K562 (cell line): Measurements from ENCODE around the gene ZBTB44. TPM values are rescaled to one million over a fixed set of nuclear protein-coding genes. Genes with fewer than 3 reads are reported as not detected.

Experiments
- ATAC-seq: fragments of 200-7000 bp; cut with Tn5 transposase; 3 replicates; pipeline ENCODE4 v1.9.1; 2020; ENCODE audit warnings: moderate library complexity
- BruUV-seq: library from RNA; stranded (reverse); fragments of 400-500 nt; replicated peaks from 2 replicates; lab custom pipeline; 2021; lab: Mats Ljungman, UMichigan
- CTCF ChIA-PET: fragments of 300-600 bp; formaldehyde crosslinking; extraction: SDS; loops from one replicate; lab custom pipeline; 2021; ENCODE audit warnings: low intra/inter-chr PET ratio; lab: Yijun Ruan, JAX
- POLR2A ChIA-PET: fragments of 300-600, 350-650 bp; sonication (Branson Sonifier 250); formaldehyde crosslinking; extraction: SDS; loops from one replicate; lab custom pipeline; 2021; ENCODE audit warnings: antibody characterized with exemption, inconsistent platforms; lab: Yijun Ruan, JAX
- DNase-seq, 4 experiments: peaks; one replicate each; pipeline versions ENCODE4 v3.0.0 to v3.0.0-alpha.2; 2011 to 2018; ENCODE audit warnings: low spot score in 3 of 4, mixed read lengths in 3 of 4; ENCODE audit errors: extremely low read depth in 1 of 4
- FAIRE-seq: peaks from 2 replicates; lab custom pipeline; 2011; peaks lifted over from hg19 to GRCh38; lab: Jason Lieb, UNC
- H2AFZ ChIP-seq: 2 replicates; pipeline ENCODE4 v1.6.0; 2011; ENCODE audit warnings: low read depth, low read length, control low read depth, inconsistent platforms
- H3K27ac ChIP-seq: fragments of 200-600 bp; 3 replicates; pipeline ENCODE4 v1.8.0; 2011; ENCODE audit warnings: low read depth, mild to moderate bottlenecking, control low read depth, inconsistent platforms, low read length, moderate library complexity, mixed read lengths; ENCODE audit errors: extremely low read depth
- H3K27me3 ChIP-seq, 2 experiments: fragments of 300-600 bp in 1 of 2; 2 replicates in 1 of 2; 3 replicates in 1 of 2; pipeline versions ENCODE4 v1.6.0 to v1.8.0; 2011; ENCODE audit warnings: inconsistent platforms in 2 of 2, low read length in 2 of 2, mild to moderate bottlenecking in 1 of 2, mixed read lengths in 1 of 2, moderate library complexity in 1 of 2; ENCODE audit not compliant: control insufficient read depth in 2 of 2, insufficient read depth in 2 of 2
- H3K36me3 ChIP-seq: fragments of 300-600 bp; 3 replicates; pipeline ENCODE4 v1.8.0; 2011; ENCODE audit warnings: mild to moderate bottlenecking, low read length, inconsistent platforms; ENCODE audit not compliant: control insufficient read depth, insufficient read depth
- H3K4me1 ChIP-seq, 2 experiments: fragments of 200-600 bp in 1 of 2; replicated peaks in 1 of 2; 2 replicates in 1 of 2; 3 replicates in 1 of 2; pipeline versions ENCODE4 v1.5.1 to v1.8.0; 2011; ENCODE audit warnings: inconsistent platforms in 2 of 2, low read length in 2 of 2, mild to moderate bottlenecking in 1 of 2, mixed read lengths in 1 of 2, moderate library complexity in 1 of 2; ENCODE audit not compliant: control insufficient read depth in 2 of 2, insufficient read depth in 2 of 2
- H3K4me2 ChIP-seq: 2 replicates; pipeline ENCODE4 v1.6.1; 2011; ENCODE audit warnings: low read length, control low read depth, inconsistent platforms, mixed read lengths; ENCODE audit not compliant: insufficient read depth
- H3K4me3 ChIP-seq: fragments of 200-600 bp; sonication (generic), shearing (Covaris generic); 2 replicates; pipeline ENCODE4 v1.5.1; 2016; ENCODE audit warnings: control low read depth, inconsistent platforms
- H3K79me2 ChIP-seq: fragments of 200-600 bp; 3 replicates; pipeline ENCODE4 v1.8.0; 2011; ENCODE audit warnings: low read length, inconsistent platforms; ENCODE audit not compliant: control insufficient read depth, insufficient read depth
- H3K9ac ChIP-seq, 2 experiments: 2 replicates each; pipeline versions ENCODE4 v1.6.0 to v1.6.1; 2011; ENCODE audit warnings: low read depth in 2 of 2, low read length in 2 of 2, control low read depth in 1 of 2, inconsistent platforms in 1 of 2, mild to moderate bottlenecking in 1 of 2, mixed read lengths in 1 of 2; ENCODE audit not compliant: insufficient read depth in 1 of 2
- H3K9me1 ChIP-seq: one replicate; pipeline ENCODE4 v1.6.0; 2011; ENCODE audit warnings: inconsistent platforms, mild to moderate bottlenecking, low read length, moderate library complexity; ENCODE audit not compliant: control insufficient read depth, insufficient read depth
- H3K9me3 ChIP-seq: replicated peaks from 2 replicates; pipeline ENCODE4 v1.5.1; 2011; ENCODE audit warnings: low read depth, low read length, inconsistent platforms; ENCODE audit not compliant: control insufficient read depth, insufficient read depth
- H4K20me1 ChIP-seq: replicated peaks from 2 replicates; pipeline ENCODE4 v1.6.1; 2011; ENCODE audit warnings: low read length, inconsistent platforms, mixed read lengths; ENCODE audit not compliant: control insufficient read depth, insufficient read depth
- KLF6 ChIP-seq: fragments of 250-450 bp; sonication (Bioruptor Pico); IDR thresholded peaks from 2 replicates; pipeline ENCODE4 v1.4.0; 2020; ENCODE audit warnings: mild to moderate bottlenecking, moderate library complexity, borderline replicate concordance
- PTBP1 ChIP-seq: fragments of 200-400 bp; formaldehyde crosslinking; IDR thresholded peaks from 2 replicates; pipeline ENCODE4 v1.6.1; 2017; ENCODE audit warnings: low read depth, low read length
- RBBP5 ChIP-seq: fragments of 200-600 bp; sonication (generic); IDR thresholded peaks from 2 replicates; pipeline ENCODE4 v1.6.1; 2012; ENCODE audit warnings: borderline replicate concordance, mild to moderate bottlenecking, low read length, control low read depth, inconsistent platforms; ENCODE audit not compliant: insufficient read depth, poor library complexity, severe bottlenecking
- RCOR1 ChIP-seq, 2 experiments: IDR thresholded peaks; 2 replicates each; pipeline ENCODE4 v1.6.1; 2012; ENCODE audit warnings: low read depth in 2 of 2, low read length in 2 of 2, borderline replicate concordance in 1 of 2, improper control_type of control experiment in 1 of 2
- TGIF2 ChIP-seq: sonication (generic); formaldehyde crosslinking; IDR thresholded peaks from 2 replicates; pipeline ENCODE4 v1.8.1; 2022; ENCODE audit warnings: mild to moderate bottlenecking, missing genetic modification reagents, moderate library complexity
- WGBS: fragments of 100-300 bp; shearing (Covaris generic); methylation state at CpG from one replicate; pipeline ENCODE4 v1.1.6; 2016; ENCODE audit warnings: low coverage, mixed read lengths; ENCODE audit not compliant: insufficient coverage; ENCODE audit errors: missing lambda C conversion rate; 5-methylcytosine and 5-hydroxymethylcytosine counted together
- in situ Hi-C: fragments of 300-500 bp; cut with MboI; formaldehyde crosslinking; loops from 4 replicates; pipeline ENCODE4 v1.15.0; 2018; ENCODE audit warnings: inconsistent platforms, mixed read lengths
- intact Hi-C: fragments of 100-400 bp; cut with micrococcal nuclease; formaldehyde crosslinking; loops from 2 replicates; pipeline ENCODE4 v1.14.2; 2022
- polyA plus RNA-seq, 8 experiments: library from polyadenylated mRNA; depleted of rRNA in 4 of 8; stranded (reverse) in 5 of 8; unstranded in 3 of 8; fragments of >200 nt; fragmentation: Nextera tagmentation in 2 of 8; fragmentation: Illumina TruSeq in 1 of 8; extraction: Ambion mirVana in 2 of 8; extraction: Trizol in 1 of 8; gene quantifications; 2 replicates each; pipeline versions ENCODE4 v1.2.1 to v1.2.3, GENCODE V29; 2011 to 2014; ENCODE audit warnings: inconsistent platforms in 1 of 8, missing spikeins in 1 of 8
- total RNA-seq, 7 experiments: library from RNA; depleted of rRNA in 6 of 7; stranded (reverse); fragments of >200 nt in 6 of 7; fragmentation: Illumina TruSeq in 2 of 7; extraction: Trizol in 2 of 7; gene quantifications; 2 replicates each; pipeline versions ENCODE4 v1.2.1 to v1.2.3, GENCODE V29; 2011 to 2021; ENCODE audit warnings: low replicate concordance in 1 of 7

The ZBTB44 gene
- total and polyA plus RNA-seq, 9 of the 15 experiments (the other 6 are each of a cell fraction or from before 2014, with no cell fraction given), result 4.7 to 27.1 (median 17.3) TPM

GRCh38 chr11:130208241-130209127 lies 106.2 kb downstream of the ZBTB44 start (continued):
- TF ChIP-seq KLF6 (no peak), TGIF2 (CRISPR knock-in tag) (no peak), RBBP5 (no peak), RCOR1 (IDR thresholded peaks at IDR 0.05; ENCODE audit: borderline replicate concordance in 1 of 2, low read depth in 2 of 2, low read length in 2 of 2) (no peak)

GRCh38 chr11:130206141-130206540 lies 108.6 kb downstream of the ZBTB44 start:
- Histone ChIP-seq H3K4me1 (peaks cover 0 to 11% of the 10 kb centered on the region in 2 experiments; a peak in 2 of 5 replicates), H3K9me1 (no peaks in the 10 kb centered on the region), H3K36me3 (no peaks in the 10 kb centered on the region), H2AFZ (no peak overlapping the region), H3K4me3 (no peak overlapping the region), H3K9me3 (no peaks in the 10 kb centered on the region), H3K27ac (no peak overlapping the region), H3K79me2 (no peaks in the 10 kb centered on the region), H3K4me2 (no peak overlapping the region), H3K9ac (no peak overlapping the region), H4K20me1 (peaks cover 13% of the 10 kb centered on the region), H3K27me3 (peaks cover 52 to 82% of the 10 kb centered on the region in 2 experiments; a peak in 4 of 5 replicates)
- POLR2A ChIA-PET, result interaction anchor here (0.7 kb wide), 1 partner anchor 130 kb away, joined by 3 read pairs; no protein-coding TSS in a partner anchor
- TF ChIP-seq PTBP1, result no peak
- 23% methylated on average over 22 of the region's 22 CpGs for WGBS
- intact Hi-C loops, result no loop called here
- no peak for ATAC-seq
- in situ Hi-C loops, result no loop called here
- CTCF ChIA-PET, result no interaction called here
- BruUV-seq, result no TSS peak
- no peak for FAIRE-seq
- DNase-seq, result no peak
